H4 (cell line): ENCODE results near the gene PEX10. TPM values are rescaled to one million over a fixed set of nuclear protein-coding genes. Genes with fewer than 3 reads are reported as not detected.
A peak's percentile ranks its signal among the peaks of the same experiment; 100 is the strongest.
"Not testable (repeated sequence)": the region's sequence is repeated elsewhere in the genome, so short reads cannot be mapped to it uniquely, and the experiment has no call there.

Experiments used
- DNase-seq: peaks from one replicate; pipeline ENCODE4 v3.0.0-alpha.2; 2015; ENCODE audit warnings: low spot score
- total RNA-seq: library from RNA; depleted of rRNA; stranded (reverse); fragments of >200 nt; shearing (Covaris generic); gene quantifications from 2 replicates; pipeline ENCODE4 v1.2.3, GENCODE V29; 2014; rRNA removed

The PEX10 gene
- 26.1 and 44.5 TPM in 2 replicates for total RNA-seq

DNA sequence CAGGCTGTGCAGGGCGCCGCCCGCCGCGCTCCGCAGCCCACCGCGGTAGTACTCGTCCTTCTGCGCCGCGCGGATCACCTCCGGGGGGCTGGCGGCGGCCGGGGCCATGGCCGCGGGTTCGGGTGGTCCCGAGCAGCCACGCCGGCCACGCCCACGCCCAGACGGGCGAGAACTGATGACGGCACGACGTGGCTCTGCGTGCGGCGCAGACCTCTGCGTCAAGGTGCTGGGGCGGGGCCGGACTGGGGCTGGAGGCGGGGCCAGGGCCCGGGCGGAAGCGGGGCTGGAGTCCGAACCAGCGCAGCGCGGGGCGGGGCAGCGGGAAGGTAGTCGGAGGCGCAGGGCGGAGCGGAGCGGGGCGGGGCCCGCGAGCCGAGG, at the start of gene PEX10:
TSS of gene PEX10 (minus strand) at position 170 of the 378 bp plus-strand sequence. CDS start at position 108, 62 bp downstream.
- peak; percentile 94 for DNase-seq

DNA sequence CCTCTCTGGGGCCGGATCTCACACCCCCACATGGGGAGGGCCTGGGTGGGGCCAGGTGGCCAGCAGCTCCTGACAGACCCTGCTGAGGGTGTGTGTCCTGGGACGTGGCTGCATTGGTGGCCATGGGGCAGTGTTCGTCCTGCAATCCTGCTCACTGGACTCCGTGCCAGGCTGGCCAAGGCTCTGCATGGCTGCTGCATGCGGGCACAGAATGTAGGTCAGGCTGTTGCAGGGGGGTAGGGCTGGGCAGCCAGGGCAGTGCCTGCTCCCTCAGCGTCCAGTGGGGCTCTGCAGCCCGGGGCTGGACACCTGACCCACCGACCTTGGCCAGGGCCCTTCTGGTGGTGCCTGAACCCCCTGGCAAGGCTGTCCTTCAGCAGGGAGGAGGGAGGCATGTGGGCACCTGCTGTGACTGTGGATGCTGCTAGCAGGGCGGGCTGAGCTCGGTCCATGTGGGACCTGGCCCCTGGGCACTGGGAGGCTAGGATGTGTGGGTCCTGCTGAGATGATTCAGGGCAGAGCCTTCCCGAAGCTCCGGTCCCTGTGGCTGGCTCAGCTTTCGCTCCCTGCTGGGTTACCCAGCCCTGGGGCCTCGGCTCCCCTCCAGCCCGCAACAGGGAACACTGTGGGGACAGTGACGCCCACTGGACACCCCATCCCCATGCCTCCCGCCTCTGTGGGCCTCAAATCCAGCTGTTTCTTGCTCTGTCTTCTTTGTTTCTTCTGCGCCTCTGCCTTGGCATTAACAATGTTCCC, 48.8 kb upstream of the PEX10 start:
- DNase-seq, result no peak

DNA sequence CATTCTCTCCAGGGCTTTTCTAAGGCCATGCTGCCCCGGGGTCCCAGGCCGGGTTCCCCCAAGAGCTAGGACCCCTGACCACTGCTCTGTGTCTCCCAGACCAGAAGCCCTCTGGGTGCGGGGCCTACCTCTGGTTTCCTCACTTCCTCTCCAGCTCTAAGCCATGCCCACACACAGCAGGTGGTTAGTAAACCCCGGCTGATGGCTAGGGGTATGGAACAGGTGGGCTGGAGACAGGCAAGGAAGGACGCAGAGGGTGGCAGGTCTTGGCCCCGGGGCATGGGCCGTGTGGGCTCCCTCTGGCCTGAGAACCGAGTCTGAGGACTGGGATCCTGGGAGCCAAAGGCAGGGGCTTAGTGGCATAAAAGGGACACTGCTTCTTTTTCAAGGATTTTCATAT, 47.8 kb upstream of the PEX10 start:
- no peak for DNase-seq

DNA sequence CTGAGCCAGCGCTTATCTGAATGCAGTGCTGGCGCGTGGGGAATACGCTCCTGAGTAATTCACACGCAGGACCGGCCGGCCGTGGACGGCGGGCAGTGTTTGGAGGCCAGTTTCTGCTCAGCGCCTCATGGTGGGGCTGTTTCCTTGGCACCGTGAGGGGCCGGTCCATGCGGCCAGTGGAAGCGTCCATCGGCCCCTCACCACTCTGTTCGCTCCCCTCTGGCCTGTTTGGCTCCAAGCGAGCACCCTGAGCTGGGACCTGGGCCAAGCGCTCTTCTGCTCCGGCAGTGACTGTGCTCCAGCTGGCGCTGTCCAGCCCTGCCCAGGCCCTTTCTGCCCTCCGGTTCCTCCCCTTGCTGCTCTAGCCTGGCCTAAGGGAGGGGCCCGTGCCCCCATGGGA, 47.4 kb upstream of the PEX10 start:
- DNase-seq, result no peak

DNA sequence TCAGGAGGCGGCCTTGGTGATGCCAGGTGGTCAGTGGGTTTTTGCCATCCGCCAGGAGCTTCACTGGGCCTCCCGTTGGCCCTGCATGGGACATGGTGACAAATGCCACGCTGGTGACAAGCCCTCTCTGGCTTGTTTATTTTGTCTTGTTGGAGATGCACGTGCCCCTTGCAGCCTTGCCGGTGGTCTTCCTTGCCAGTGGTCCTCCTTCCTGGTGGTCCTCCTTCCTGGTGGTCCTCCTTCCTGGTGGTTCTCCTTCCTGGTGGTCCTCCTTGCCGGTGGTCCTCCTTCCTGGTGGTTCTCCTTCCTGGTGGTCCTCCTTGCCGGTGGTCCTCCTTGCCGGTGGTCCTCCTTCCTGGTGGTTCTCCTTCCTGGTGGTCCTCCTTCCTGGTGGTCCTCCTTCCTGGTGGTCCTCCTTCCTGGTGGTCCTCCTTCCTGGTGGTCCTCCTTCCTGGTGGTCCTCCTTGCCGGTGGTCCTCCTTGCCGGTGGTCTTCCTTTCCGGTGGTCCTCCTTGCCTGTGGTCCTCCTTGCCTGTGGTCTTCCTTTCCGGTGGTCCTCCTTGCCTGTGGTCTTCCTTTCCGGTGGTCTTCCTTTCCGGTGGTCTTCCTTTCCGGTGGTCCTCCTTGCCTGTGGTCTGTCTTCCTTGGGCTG, 46.9 kb upstream of the PEX10 start:
- DNase-seq, result not testable (repeated sequence)

DNA sequence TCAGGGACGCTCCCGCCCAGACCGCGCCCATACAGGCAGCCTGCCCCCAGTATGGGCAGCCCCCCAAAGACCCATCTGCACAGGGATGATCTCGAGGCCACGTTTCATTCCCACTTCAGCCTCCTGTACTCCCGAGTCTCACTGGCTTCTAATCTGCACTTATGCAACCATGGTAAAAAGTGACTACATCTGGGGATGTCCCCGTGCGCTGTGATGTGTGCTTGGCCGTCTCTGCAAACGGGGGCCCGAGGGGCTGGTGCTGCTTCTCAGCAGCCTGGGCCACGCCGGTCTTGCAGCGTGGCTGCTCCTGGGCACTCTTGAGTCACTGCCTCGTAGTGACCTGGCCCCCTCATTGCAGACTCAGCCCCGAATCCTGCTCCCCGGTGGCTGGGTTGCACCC, 46.3 kb upstream of the PEX10 start:
- no peak for DNase-seq

DNA sequence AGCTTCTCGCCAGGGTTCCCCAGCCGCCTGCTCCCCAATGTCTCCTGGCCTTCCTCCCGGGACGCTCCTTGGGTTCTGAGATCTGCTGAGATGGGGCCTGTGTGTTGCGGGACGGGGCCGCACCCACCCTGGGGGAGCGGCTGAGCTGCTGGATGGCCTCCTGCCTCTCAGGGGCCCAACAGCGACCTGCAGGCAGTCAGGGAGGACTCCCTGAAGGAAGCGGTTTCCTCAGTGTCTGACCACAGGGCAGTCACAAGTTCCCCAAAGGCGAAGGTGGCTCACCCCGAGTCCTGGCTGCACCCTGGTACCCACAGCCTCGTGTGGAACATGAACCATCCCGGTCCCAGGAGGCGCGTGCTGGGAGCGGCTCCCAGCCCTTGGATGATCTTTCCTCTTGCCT, 45.1 kb upstream of the PEX10 start:
- no peak for DNase-seq

DNA sequence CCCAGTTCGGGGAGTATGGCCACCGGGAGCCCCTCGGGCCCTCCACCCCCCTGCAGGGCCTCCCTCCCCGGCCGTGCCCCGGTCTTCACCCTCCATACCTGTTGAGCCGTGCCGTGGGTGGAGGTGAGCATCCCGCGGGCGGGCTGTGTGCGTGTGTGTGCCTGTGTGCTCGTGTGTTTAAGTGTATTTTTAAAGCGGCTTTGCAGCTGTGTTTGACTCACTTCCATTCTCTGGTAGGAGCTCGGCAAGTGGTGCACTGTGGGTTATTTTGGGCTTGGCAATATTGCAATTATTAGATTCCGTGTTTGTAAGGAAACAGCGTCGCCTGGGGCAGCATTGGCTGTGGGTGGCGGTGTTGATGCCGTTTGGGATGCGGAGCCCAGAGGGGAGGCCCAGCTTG, 43.4 kb upstream of the PEX10 start:
- no peak for DNase-seq

DNA sequence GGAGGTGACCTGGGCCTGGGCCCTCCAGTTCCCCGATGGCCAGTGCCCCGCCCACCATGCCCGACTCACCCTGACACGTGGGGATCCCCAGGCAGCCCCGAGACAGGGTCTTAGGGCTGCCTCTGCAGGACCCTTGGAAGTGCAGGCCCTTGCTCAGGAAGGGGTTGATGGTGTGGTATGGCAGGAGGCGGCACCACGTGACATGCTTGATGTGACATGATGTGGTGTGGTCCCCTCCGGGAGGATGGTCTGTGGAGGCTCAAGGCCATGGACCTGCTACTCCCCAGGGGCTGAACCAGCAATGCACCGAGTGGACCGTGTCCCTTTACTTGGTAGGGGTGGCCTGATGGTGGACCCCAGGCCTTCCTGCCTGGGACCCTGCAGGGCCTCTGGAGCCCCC, 41.9 kb upstream of the PEX10 start:
- no peak for DNase-seq

DNA sequence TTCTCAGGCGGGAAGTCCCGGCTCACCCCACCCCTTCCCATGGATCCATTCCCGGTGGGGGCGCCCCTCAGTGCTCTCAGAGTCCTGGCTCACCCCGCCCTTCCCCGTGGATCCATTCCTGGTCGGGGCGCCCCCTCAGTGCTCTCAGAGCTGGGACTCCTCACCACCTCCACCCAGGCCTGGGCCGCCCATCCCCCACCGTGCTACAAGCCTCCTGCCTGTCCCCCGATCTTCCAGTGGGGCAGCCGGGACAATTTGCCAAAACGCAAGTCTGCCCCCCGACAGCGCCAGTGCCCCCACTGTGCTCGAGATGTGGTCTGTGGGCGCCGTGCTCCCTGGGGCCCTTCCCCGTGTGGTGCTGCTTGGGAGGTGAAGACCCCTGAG, 40.6 kb upstream of the PEX10 start:
- no peak for DNase-seq

DNA sequence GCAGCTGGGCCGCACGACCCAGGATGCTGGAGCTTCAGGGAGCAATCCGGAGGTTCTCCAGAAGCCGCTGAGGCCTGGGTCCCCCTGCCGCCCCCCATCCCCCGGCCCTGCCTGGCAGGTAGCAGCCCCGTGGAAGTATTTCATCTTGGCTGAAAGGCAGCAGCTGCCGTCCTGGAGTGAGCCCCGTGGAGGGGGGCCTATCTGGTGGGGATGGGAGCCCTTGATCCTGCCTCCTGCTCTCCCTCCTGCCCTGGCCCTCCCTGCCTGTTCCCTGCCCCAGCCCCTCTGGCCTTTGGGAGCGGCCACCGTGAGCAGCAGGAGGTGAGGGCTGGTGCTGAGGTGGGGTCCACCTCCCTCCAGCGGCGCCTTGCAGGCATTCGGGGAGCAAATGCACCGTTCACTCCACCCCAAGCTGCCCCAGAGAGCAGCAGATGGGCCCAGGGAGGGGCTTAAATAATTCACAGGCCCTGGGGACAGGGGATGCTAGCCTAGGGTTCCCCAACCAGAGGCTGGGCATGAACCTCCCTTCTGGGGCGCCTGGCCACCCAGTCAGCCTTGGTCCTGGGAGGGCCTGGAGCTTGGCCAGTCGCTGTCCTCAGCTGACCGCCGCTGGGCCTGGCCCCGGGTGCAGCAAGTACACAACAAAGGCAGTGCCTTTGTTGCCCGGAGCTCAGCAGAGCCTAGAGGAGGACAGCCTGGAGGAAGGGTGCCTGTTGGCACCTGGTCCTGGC, 40.0 kb upstream of the PEX10 start:
- DNase-seq, result no peak

DNA sequence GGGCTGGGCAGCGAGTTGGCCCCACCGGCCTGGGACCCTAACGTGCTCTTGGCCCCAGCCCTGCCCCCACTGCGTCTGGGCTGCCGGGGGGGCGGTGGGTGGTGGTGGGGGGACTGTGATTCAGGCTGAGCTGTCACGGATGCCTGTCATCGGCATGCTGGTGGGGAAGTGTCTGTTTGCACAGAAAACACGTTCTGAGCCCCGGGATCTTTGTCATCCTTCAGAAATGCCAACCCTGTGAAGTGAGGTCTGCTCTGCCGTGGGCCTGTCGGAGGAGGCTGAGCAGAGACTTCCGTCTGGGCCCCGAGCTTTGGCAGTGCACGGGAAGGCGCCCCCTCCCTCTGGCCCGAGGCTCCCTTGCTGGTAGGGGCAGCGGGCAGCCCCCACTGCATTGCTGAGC, 39.4 kb upstream of the PEX10 start:
- DNase-seq, result peak; percentile 32

DNA sequence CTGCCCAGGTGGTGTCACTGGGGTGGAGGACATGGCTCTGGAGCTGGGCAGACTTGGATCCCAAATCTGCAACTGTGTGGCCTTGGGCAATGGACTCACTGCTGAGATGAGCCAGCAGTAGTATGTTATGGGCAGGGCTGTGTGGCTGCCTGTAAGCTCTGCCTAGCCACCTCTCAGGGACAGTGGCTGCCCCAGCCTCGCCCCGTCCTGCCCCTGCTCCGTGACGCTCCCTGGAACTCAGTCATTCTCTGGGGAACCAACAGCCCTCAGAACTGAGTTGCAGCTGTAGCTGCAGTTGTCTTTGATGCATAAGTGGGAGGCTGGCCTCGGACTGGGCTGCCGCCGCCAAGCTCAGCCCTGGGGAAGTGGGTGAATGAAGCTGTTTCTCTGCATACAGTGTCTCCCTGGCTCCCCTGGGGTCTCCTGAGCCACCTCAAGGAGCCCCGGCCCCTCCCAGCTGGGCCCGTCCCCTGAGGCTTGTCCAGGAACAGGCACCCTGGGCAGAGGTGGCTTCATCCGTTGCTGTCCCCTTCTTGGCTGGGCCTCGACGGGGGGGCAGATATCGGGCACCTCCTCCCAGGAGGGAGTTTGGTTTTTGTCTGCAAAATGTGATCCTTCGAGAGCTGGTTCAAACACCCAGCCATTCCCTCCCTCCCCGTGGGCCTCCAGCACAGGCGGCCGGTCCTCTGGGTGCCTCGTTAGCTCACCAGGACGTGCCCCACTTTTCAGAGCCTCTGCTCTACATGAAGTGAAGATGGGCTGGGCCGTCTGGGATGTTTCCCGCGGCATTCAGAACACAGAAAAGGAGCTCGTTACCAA, 37.5 kb upstream of the PEX10 start:
- no peak for DNase-seq

DNA sequence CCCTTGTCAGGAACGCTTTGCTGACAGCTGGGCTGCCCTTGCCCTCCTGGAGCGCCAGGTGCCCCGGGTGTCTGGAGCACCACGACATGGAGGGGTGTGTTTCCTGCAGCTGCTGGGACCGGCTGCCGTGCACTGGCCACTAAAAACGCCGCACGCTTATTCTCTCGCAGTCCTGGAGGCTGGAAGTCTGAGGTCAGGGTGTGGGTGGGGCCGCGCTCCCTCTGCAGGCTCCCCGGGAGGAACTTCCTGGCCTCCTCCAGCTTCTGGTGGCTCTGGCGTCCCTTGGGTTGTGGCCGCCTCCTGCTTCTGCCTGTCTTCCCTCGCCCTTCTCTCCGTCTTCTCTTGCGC, 35.7 kb upstream of the PEX10 start:
- no peak for DNase-seq

DNA sequence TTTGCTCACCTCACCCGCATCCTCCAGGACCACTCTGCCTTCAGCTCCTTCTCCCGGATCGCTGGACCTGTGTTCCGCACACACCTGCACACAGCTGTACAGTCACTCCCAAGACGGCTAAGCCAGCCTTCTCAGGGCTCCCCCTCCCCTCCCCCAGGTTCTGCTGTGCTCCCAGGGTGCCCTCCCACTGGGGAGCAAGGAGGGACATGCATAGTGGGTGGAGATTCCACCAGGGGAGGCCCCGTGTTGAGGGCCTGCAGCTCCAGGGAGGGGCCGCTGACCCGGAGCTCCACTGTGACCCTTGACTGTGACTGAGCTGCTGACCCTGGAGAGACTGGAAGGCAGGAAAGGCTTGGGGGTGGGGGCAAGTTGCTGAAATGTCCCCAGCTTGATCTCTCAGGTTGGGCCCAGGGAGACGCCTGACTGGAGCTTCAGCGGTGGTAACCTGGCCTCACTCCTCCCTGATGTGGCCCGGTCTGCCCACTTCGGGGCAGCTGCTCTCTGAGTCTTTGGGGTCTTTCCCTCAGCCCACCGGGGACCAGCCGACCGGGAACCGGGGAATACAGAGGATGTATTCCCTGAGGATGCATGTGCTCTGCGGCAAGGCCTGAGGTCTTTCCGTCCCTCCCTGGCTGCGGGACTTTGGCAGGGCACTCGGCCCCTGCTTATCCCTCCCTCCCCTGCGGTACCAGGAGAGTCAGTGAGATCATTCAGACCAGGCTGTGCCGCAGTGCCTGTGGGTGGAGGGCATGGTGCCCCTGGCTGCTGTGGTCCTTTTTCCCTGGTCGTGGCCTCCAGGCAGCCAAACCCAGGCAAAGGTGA, 35.1 kb upstream of the PEX10 start:
- no peak for DNase-seq

DNA sequence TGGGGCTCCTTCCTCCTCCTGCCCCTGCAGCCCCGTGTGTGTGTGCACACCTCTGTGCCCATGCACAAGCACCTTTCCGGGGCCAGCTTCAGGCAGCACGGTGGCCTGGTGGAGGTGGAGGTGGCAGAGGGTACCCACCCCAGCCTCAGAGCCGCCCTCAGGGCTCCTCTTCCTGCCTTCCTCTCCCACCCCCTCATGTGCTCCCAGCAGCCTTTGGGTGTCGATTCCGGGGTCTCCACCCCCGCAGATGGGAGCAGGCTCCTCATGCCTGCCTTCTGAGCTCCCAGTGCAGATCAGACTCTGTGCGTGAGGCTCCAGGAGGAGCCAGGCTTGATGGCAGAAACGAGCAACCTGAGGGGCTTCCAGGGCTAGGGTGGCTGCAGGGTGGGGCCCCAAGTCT, 34.5 kb upstream of the PEX10 start:
- no peak for DNase-seq

DNA sequence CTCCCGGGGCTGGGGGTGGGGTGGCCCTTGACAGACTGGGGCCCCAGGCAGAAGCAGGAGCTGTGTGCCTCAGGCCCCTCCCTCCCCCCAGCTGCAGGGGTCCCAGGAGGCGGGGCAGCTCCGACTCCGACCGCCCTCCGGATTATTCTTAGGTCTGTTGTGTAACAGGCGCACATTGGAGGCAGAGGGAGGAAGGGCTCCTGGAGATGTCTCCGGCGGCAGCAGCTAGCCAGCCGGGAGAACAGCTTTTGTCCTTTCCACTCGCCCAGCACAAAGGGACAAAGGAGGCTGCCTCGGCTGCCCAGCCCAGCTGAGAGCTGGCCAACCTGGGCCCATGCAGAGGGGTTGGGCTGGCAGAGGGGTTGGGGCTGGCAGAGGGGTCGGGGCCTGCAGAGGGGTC, 34.0 kb upstream of the PEX10 start:
- DNase-seq, result no peak

DNA sequence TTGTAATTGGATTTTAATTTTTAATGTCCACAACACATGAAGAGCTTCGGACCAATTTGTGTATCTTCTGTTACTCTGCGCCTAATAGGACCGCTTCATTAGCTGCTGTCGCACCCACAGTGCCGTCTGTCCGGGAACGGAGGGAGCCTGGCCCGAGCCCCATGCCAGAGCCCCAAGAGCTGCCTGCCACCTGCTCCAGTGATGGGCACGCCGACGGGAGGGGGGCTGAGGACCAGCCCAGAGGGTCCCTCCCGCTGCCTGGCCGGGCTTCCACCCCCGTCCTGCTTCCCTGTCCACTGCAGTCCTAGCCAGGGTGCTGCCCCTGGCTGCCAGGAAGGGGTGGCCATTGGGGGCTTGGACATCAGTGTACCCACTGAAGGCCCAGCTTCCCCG, 33.5 kb upstream of the PEX10 start:
- no peak for DNase-seq

DNA sequence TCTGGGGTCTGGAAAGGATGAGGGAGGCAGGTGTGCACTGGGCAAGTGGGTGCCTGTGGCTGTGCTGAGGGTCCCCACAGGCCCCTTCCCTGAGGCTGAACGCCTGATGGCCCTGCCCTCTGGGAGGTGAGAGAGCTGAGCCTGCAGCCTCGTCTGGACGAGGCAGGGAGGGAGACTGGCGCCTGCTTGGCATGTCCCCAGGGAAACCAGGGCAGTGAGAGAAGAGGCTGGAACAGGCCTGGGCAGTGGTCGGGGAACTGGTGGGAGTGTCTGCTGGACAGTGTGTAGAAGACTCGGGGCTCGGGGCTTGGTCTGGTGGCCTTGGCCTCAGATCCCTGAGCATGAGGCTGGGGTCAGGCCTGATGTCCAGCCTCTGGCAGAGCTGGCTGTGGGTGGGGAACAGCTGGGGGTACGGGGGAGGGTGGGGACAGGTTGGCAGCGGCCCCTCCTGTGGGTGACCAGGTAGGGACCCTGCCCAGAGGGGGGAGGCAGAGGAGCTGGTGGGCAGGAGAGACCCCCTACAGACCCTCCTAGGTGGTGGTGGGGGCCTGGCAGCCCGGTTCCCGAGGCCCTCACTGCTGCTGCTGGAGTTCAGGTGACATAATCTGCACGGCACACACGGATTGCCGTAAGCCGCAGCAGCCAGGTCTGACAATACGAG, 32.9 kb upstream of the PEX10 start:
- DNase-seq, result no peak

DNA sequence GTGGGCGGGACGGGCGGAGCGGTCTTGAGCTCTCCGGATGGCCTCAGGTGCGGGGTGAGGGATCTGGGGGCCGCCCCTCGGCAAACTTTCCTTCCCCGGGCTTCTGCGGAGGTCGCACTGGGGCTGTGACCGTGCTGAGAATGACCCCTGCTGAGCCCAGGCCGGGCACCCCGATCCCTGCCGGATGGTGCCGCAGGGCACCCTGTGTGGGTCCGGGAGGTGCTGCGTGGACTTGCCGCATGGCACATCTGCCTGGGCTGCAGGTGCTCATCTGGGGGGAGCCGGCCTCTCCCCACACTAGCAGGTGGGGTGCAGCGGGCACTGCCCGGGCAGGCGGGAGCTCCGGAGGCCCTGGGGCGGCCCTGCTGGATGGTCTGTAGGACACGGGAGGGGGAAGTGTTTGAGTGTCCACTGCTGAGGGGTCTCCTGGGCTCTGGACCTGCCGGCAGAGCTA, 31.8 kb upstream of the PEX10 start:
- DNase-seq, result no peak
